Neural cell (in vitro differentiated cells): ENCODE measurements around the gene DIP2C. TPM values are rescaled to one million over a fixed set of nuclear protein-coding genes. Genes with fewer than 3 reads are reported as not detected.

Experiments
- H2AFZ ChIP-seq: fragments of 200-600, 300-800 bp; sonication (generic), shearing (Covaris generic); 2 replicates; pipeline ENCODE4 v1.6.0; 2014; ENCODE audit warnings: low read depth, mild to moderate bottlenecking, antibody characterized with exemption, low read length, moderate library complexity
- H3F3A ChIP-seq: fragments of 200-600 bp; shearing (Covaris generic); 2 replicates; pipeline ENCODE4 v1.6.1; 2016; ENCODE audit warnings: mild to moderate bottlenecking, moderate library complexity, mixed read lengths, antibody characterized with exemption, low read length; ENCODE audit not compliant: insufficient read depth, poor library complexity, severe bottlenecking
- H3K27ac ChIP-seq: fragments of 200-600, 300-800 bp; sonication (generic), shearing (Covaris generic); 2 replicates; pipeline ENCODE4 v1.5.1; 2014; ENCODE audit warnings: mild to moderate bottlenecking, low read length, moderate library complexity
- H3K27me3 ChIP-seq: fragments of 300-800, 200-600 bp; sonication (generic), shearing (Covaris generic); 2 replicates; pipeline ENCODE4 v1.6.0; 2014; ENCODE audit warnings: mild to moderate bottlenecking, low read depth, low read length, moderate library complexity; ENCODE audit not compliant: insufficient read depth
- H3K36me3 ChIP-seq: fragments of 300-800, 200-600 bp; sonication (generic), shearing (Covaris generic); 2 replicates; pipeline ENCODE4 v1.5.1; 2014; ENCODE audit warnings: mild to moderate bottlenecking, antibody characterized with exemption, low read length, moderate library complexity; ENCODE audit not compliant: insufficient read depth
- H3K4me2 ChIP-seq: fragments of 300-800, 200-600 bp; sonication (generic), shearing (Covaris generic); 2 replicates; pipeline ENCODE4 v1.6.0; 2014; ENCODE audit warnings: mild to moderate bottlenecking, low read length
- H3K4me3 ChIP-seq: fragments of 300-800, 200-600 bp; sonication (generic), shearing (Covaris generic); 2 replicates; pipeline ENCODE4 v1.5.1; 2014; ENCODE audit warnings: mild to moderate bottlenecking, low read length, moderate library complexity
- H3K79me2 ChIP-seq: fragments of 200-600 bp; shearing (Covaris generic); replicated peaks from 2 replicates; pipeline ENCODE4 v1.6.0; 2014; ENCODE audit warnings: mild to moderate bottlenecking, low read length, moderate library complexity; ENCODE audit not compliant: insufficient read depth
- H3K9ac ChIP-seq: fragments of 300-800, 200-600 bp; sonication (generic), shearing (Covaris generic); 2 replicates; pipeline ENCODE4 v1.6.1; 2016; ENCODE audit warnings: mild to moderate bottlenecking, low read length, mixed read lengths
- H3K9me2 ChIP-seq: fragments of 200-600 bp; shearing (Covaris generic); 2 replicates; pipeline ENCODE4 v1.6.1; 2016; ENCODE audit warnings: mild to moderate bottlenecking, low read length, mixed read lengths; ENCODE audit not compliant: insufficient read depth
- H3K9me3 ChIP-seq: fragments of 200-600, 300-800 bp; sonication (generic), shearing (Covaris generic); 2 replicates; pipeline ENCODE4 v1.6.1; 2016; ENCODE audit warnings: mild to moderate bottlenecking, mixed run types, low read length, moderate library complexity, mixed read lengths
- H4K20me1 ChIP-seq: fragments of 200-600 bp; shearing (Covaris generic); 2 replicates; pipeline ENCODE4 v1.6.1; 2016; ENCODE audit warnings: mild to moderate bottlenecking, mixed run types; ENCODE audit not compliant: insufficient read depth
- EP300 ChIP-seq: fragments of 450-650 bp; conservative IDR thresholded peaks from 2 replicates; pipeline ENCODE4 v1.6.1; 2014; ENCODE audit warnings: antibody characterized with exemption, mild to moderate bottlenecking, moderate library complexity; ENCODE audit not compliant: poor library complexity, severe bottlenecking
- EZH2 ChIP-seq: fragments of 200-600, 300-800 bp; shearing (Covaris generic), sonication (generic); IDR thresholded peaks from 2 replicates; pipeline ENCODE4 v1.6.1; 2014; ENCODE audit warnings: antibody characterized with exemption, low read length, borderline replicate concordance, mild to moderate bottlenecking; ENCODE audit not compliant: insufficient read depth, poor library complexity, severe bottlenecking
- MXI1 ChIP-seq: fragments of 450-650 bp; conservative IDR thresholded peaks from 2 replicates; pipeline ENCODE4 v1.6.1; 2014; ENCODE audit warnings: antibody characterized with exemption, mild to moderate bottlenecking; ENCODE audit not compliant: poor library complexity, severe bottlenecking
- POLR2AphosphoS5 ChIP-seq: IDR thresholded peaks from 2 replicates; pipeline ENCODE4 v1.6.1; 2012
- RAD21 ChIP-seq: fragments of 450-650 bp; conservative IDR thresholded peaks from 2 replicates; pipeline ENCODE4 v1.6.1; 2014; ENCODE audit warnings: antibody characterized with exemption, mild to moderate bottlenecking, moderate library complexity
- REST ChIP-seq: IDR thresholded peaks from 2 replicates; pipeline ENCODE4 v1.6.1; 2012; ENCODE audit warnings: borderline replicate concordance
- SMC3 ChIP-seq: fragments of 450-650 bp; conservative IDR thresholded peaks from 2 replicates; pipeline ENCODE4 v1.6.1; 2014; ENCODE audit warnings: antibody characterized with exemption, mild to moderate bottlenecking, moderate library complexity; ENCODE audit not compliant: poor library complexity
- TAF1 ChIP-seq: IDR thresholded peaks from 2 replicates; pipeline ENCODE4 v1.6.1; 2012; ENCODE audit warnings: low read depth
- polyA plus RNA-seq: library from polyadenylated mRNA; depleted of rRNA; stranded (reverse); fragments of >200 nt; gene quantifications from 2 replicates; pipeline ENCODE4 v1.2.3, GENCODE V29; 2014
- TF ChIP-seq, protein P1 (sequence below): fragments of 450-650 bp; IDR thresholded peaks from 2 replicates; pipeline ENCODE4 v1.5.1; 2014; ENCODE audit warnings: antibody characterized with exemption, mild to moderate bottlenecking, moderate library complexity; ENCODE audit not compliant: poor library complexity, severe bottlenecking

DIP2C gene
- polyA plus RNA-seq, 1 donor from 2014 or later, result 24.1 TPM

- no peak for TF ChIP-seq REST
- TF ChIP-seq POLR2AphosphoS5, result no peak
Observed at GRCh38 chr10:285216-285615, 404.3 kb downstream of the DIP2C start (continued).

DNA sequence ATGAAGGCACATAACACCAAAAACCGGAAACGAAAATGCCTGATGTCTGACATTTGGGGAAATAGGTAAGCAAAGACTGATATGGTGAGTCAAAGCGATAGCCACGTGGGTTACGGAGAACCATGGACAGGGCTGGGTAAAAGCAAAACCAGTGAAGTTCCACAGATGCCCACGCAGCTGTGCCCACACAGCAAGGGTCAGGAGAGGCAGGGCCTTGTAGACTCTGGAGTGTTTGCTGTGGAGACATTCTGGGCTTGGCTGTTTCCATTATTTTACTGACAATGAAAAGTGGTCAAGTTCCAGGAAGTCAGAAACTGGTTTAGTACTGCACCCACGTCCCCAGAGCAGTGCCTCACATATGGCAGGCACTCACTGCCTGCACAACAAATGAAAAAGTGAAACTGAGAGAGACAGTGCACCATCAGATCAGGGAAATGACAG, 405.5 kb downstream of the DIP2C start:
- Histone ChIP-seq H3K4me2 (no peak overlapping the region), H3K9ac (no peak overlapping the region), H3K27me3 (no peaks in the 10 kb centered on the region), H3F3A (no peaks in the 10 kb centered on the region), H2AFZ (no peak overlapping the region), H3K4me3 (no peak overlapping the region), H3K79me2 (no peaks in the 10 kb centered on the region), H3K9me2 (no peaks in the 10 kb centered on the region), H3K27ac (no peak overlapping the region), H3K9me3 (no peaks in the 10 kb centered on the region), H4K20me1 (no peaks in the 10 kb centered on the region), H3K36me3 (peaks cover 34% of the 10 kb centered on the region)
- no peak for TF ChIP-seq EZH2
- no peak for TF ChIP-seq RAD21
- no peak for TF ChIP-seq SMC3
- TF ChIP-seq, protein P1, sequence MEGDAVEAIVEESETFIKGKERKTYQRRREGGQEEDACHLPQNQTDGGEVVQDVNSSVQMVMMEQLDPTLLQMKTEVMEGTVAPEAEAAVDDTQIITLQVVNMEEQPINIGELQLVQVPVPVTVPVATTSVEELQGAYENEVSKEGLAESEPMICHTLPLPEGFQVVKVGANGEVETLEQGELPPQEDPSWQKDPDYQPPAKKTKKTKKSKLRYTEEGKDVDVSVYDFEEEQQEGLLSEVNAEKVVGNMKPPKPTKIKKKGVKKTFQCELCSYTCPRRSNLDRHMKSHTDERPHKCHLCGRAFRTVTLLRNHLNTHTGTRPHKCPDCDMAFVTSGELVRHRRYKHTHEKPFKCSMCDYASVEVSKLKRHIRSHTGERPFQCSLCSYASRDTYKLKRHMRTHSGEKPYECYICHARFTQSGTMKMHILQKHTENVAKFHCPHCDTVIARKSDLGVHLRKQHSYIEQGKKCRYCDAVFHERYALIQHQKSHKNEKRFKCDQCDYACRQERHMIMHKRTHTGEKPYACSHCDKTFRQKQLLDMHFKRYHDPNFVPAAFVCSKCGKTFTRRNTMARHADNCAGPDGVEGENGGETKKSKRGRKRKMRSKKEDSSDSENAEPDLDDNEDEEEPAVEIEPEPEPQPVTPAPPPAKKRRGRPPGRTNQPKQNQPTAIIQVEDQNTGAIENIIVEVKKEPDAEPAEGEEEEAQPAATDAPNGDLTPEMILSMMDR, result no peak
- TF ChIP-seq EP300, result no peak
- no peak for TF ChIP-seq TAF1
- no peak for TF ChIP-seq REST
- no peak for TF ChIP-seq MXI1
- TF ChIP-seq POLR2AphosphoS5, result no peak
